GM12865 (cell line): ENCODE measurements around the gene RAB36.
"Not testable (repeated sequence)": the region's sequence is repeated elsewhere in the genome, so short reads cannot be mapped to it uniquely, and the experiment has no call there.

ENCODE experiments used
- DNase-seq: peaks from one replicate; pipeline ENCODE4 v3.0.0; 2010; ENCODE audit warnings: low read depth
- H3K4me3 ChIP-seq: 2 replicates; pipeline ENCODE4 v1.5.1; 2011; ENCODE audit warnings: mild to moderate bottlenecking, low read depth, low read length, control low read depth
- TF ChIP-seq, protein P1 (sequence below): IDR thresholded peaks from 2 replicates; pipeline ENCODE4 v1.5.1; 2011; ENCODE audit warnings: low read length, control low read depth, low read depth, inconsistent platforms; ENCODE audit not compliant: insufficient read depth; ENCODE audit errors: missing control alignments

RAB36 gene

GRCh38 chr22:23131931-23132330, 13.3 kb upstream of the RAB36 start:
- DNase-seq, result no peak
- no peak overlapping the region for H3K4me3 ChIP-seq
- TF ChIP-seq, protein P1, sequence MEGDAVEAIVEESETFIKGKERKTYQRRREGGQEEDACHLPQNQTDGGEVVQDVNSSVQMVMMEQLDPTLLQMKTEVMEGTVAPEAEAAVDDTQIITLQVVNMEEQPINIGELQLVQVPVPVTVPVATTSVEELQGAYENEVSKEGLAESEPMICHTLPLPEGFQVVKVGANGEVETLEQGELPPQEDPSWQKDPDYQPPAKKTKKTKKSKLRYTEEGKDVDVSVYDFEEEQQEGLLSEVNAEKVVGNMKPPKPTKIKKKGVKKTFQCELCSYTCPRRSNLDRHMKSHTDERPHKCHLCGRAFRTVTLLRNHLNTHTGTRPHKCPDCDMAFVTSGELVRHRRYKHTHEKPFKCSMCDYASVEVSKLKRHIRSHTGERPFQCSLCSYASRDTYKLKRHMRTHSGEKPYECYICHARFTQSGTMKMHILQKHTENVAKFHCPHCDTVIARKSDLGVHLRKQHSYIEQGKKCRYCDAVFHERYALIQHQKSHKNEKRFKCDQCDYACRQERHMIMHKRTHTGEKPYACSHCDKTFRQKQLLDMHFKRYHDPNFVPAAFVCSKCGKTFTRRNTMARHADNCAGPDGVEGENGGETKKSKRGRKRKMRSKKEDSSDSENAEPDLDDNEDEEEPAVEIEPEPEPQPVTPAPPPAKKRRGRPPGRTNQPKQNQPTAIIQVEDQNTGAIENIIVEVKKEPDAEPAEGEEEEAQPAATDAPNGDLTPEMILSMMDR, result no peak

DNA sequence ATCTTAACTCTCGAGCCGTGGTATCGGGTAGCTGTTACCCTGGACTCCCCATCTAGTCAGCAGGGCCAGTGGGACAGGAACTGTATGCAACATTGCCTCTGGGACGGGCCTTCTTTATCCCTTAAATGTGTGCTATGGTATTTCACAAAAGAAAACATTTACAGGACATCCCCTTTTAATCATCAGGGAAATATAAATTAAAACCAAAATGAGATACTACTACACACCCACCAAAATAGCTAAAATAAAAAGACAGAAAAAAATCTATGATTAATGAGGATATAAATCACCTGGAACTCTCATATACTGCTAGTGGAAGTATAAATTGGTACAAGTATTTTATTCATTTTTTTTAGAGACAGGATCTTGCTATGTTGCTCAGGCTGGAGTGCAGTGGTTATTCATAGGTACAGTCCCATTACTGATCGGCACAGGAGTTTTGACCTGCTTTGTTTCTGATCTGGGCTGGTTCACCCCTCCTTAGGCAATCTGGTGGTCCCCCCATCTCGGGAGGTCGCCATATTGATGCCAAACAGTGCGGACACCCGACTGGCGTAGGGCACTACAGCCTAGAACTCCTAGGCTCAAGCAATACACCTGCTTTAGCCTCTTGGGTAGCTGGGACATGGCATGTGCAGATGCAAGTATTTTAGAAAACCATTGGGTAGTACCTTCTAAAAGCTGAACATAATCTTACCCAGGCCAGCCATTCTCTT, 12.7 kb upstream of the RAB36 start:
- H3K4me3 ChIP-seq, result no peak overlapping the region
- TF ChIP-seq, protein P1, result no peak
- DNase-seq, result no peak

- no peak overlapping the region for H3K4me3 ChIP-seq
- TF ChIP-seq, protein P1, result no peak
- no peak for DNase-seq
Measured at GRCh38 chr22:23133922-23134321, 11.4 kb upstream of the RAB36 start.

DNA sequence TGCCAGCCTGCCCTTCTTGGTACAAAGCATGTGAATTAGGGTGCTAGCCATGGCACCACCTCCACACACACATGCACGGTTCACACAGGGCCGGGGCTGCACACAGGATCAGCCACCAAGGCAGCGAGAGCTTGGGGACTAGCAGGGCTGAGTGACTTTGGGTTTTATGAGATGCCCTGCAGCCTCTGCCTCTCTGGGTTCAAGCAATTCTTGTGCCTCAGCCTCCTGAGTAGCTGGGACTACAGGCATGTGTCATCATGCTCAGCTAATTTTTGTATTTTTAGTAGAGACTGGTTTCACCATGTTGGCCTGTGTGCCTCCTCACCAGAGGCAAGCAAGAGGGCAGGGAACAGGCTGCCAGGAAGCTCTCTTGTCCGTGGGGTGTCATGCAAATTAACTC, 8.3 kb upstream of the RAB36 start:
- H3K4me3 ChIP-seq, result not testable (repeated sequence)

DNA sequence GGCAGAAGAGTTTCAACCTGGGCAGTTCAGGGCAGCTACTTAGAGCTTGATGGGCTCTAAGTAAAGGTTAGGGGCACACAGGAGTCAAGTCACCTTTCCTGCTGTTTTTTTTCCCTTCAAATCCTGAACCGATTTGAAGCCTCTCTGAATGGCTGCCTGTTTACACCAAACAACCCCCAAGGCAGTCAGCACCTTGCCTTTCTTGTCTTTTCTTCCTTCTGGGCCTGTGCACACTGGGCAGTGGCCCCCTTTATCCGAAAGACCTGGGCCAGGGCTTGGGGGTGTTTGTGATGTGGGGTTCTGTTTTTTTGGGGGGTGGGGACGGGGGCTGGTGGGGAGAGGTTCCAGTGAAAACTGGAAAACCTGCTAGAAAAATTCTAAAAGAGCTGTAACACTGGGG, 7.8 kb upstream of the RAB36 start:
- TF ChIP-seq, protein P1, result no peak
- DNase-seq, result no peak
- H3K4me3 ChIP-seq, result peak overlapping the region; percentile 30

More for the DNA sequence above, 8.3 kb upstream of the RAB36 start:
- DNase-seq, result not testable (repeated sequence)

DNA sequence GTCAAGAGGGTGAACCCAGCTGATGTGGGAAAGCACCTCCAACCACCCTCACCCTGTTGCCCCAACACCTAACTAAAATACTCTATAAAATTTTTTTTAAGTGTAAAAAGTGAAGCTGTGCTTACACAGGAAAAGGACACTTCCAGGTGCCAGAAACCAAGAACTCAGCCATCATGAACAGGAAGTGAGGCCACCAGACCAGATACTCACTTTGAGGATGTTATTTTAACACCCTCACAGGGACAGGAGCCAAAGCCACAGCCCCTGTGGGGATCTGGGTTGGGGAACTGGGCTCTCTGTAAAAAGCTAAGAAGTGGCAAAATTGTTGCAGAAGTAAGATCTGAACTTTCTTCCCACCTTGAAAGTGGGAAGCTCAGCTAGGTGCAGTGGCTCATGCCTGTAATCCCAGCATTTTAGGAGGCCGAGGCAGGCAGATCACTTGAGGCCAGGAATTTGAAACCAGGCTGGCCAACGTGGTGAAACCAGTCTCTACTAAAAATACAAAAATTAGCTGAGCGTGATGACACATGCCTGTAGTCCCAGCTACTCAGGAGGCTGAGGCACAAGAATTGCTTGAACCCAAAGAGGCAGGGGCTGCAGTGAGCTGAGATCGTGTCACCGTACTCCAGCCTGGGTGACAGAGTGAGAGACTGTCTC, 7.2 kb upstream of the RAB36 start:
- peak; percentile 90 for DNase-seq
- peak overlapping the region; percentile 30 for H3K4me3 ChIP-seq

GRCh38 chr22:23138584-23139435, 6.5 kb upstream of the RAB36 start:
- peak overlapping the region; percentile 26 for H3K4me3 ChIP-seq
- TF ChIP-seq, protein P1, result no peak
- peak; percentile 31 for DNase-seq

More for the DNA sequence above, 7.2 kb upstream of the RAB36 start:
- TF ChIP-seq, protein P1, result no peak
